ENCODE results near the gene ASB11.

- TF ChIP-seq, protein P1, sequence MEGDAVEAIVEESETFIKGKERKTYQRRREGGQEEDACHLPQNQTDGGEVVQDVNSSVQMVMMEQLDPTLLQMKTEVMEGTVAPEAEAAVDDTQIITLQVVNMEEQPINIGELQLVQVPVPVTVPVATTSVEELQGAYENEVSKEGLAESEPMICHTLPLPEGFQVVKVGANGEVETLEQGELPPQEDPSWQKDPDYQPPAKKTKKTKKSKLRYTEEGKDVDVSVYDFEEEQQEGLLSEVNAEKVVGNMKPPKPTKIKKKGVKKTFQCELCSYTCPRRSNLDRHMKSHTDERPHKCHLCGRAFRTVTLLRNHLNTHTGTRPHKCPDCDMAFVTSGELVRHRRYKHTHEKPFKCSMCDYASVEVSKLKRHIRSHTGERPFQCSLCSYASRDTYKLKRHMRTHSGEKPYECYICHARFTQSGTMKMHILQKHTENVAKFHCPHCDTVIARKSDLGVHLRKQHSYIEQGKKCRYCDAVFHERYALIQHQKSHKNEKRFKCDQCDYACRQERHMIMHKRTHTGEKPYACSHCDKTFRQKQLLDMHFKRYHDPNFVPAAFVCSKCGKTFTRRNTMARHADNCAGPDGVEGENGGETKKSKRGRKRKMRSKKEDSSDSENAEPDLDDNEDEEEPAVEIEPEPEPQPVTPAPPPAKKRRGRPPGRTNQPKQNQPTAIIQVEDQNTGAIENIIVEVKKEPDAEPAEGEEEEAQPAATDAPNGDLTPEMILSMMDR (IDR thresholded peaks at IDR 0.05): no peak
- no peak for TF ChIP-seq POLR2A (IDR thresholded peaks at IDR 0.05)
Observed at GRCh38 chrX:15340867-15341266, 25.4 kb upstream of the ASB11 start.
